Spleen (tissue), 13 donors: Measurements from ENCODE around the gene ERCC1. TPM values are rescaled to one million over a fixed set of nuclear protein-coding genes. Genes with fewer than 3 reads are reported as not detected.

Experiments used
- DNase-seq: peaks from one replicate; pipeline ENCODE4 v3.0.0-alpha.2; 2020
- H3K27ac ChIP-seq, 8 donors: fragments of 200-600 bp; sonication (generic) in 7 of 8; 1 replicate in 4 of 8; 2 replicates in 4 of 8; pipeline versions ENCODE4 v1.5.0 to v1.8.0; 2016 to 2021; ENCODE audit warnings: inconsistent platforms in 4 of 8, mild to moderate bottlenecking in 4 of 8, moderate library complexity in 1 of 8
- H3K27me3 ChIP-seq, 7 donors: fragments of 200-600 bp; sonication (generic) in 6 of 7; replicated peaks in 1 of 7; 1 replicate in 4 of 7; 2 replicates in 3 of 7; pipeline versions ENCODE4 v1.5.0 to v1.8.0; 2016 to 2021; ENCODE audit warnings: inconsistent platforms in 3 of 7, mild to moderate bottlenecking in 1 of 7
- H3K36me3 ChIP-seq, 6 donors: fragments of 200-600 bp; sonication (generic) in 5 of 6; 1 replicate in 4 of 6; 2 replicates in 2 of 6; pipeline versions ENCODE4 v1.5.0 to v1.8.0; 2016 to 2021; ENCODE audit warnings: inconsistent platforms in 2 of 6
- H3K4me1 ChIP-seq, 6 donors: fragments of 200-600 bp; sonication (generic) in 5 of 6; 1 replicate in 3 of 6; 2 replicates in 3 of 6; pipeline versions ENCODE4 v1.5.0 to v1.8.0; 2016 to 2021; ENCODE audit warnings: inconsistent platforms in 3 of 6
- H3K4me3 ChIP-seq, 8 donors: fragments of 200-600 bp; sonication (generic) in 7 of 8; 1 replicate in 4 of 8; 2 replicates in 4 of 8; pipeline versions ENCODE4 v1.5.0 to v1.8.0; 2016 to 2021; ENCODE audit warnings: inconsistent platforms in 4 of 8, mild to moderate bottlenecking in 4 of 8, moderate library complexity in 2 of 8
- H3K9me3 ChIP-seq, 8 donors: fragments of 200-600 bp; sonication (generic) in 7 of 8; 1 replicate in 4 of 8; 2 replicates in 4 of 8; pipeline versions ENCODE4 v1.5.0 to v1.8.0; 2016 to 2021; ENCODE audit warnings: inconsistent platforms in 4 of 8
- POLR2A ChIP-seq, 3 donors: fragments of 450-650 bp; IDR thresholded peaks; one replicate each; pipeline ENCODE4 v1.5.1; 2017; ENCODE audit warnings: antibody characterized with exemption in 3 of 3, mild to moderate bottlenecking in 1 of 3
- POLR2AphosphoS5 ChIP-seq, 3 donors: sonication (generic); formaldehyde crosslinking; IDR thresholded peaks; one replicate each; pipeline ENCODE4 v1.5.1; 2017; ENCODE audit warnings: antibody characterized with exemption in 3 of 3
- WGBS, 5 donors: extraction: QIAGEN DNeasy Blood & Tissue Kit in 3 of 5; methylation state at CpG; one replicate each; pipeline versions ENCODE4 v1.1.5 to v1.1.7; 2013 to 2018; 5-methylcytosine and 5-hydroxymethylcytosine counted together
- intact Hi-C: fragments of 100-400 bp; cut with DNase I; formaldehyde crosslinking; loops from one replicate; pipeline ENCODE4 v1.15.0; 2023; ENCODE audit warnings: low total_unique reads
- long read RNA-seq, 2 donors: transcript quantifications; one replicate each; lab custom pipeline, GENCODE V29; 2026
- polyA plus RNA-seq, 3 donors: library from polyadenylated mRNA; stranded (reverse); fragments of 200-250 nt; gene quantifications; one replicate each; pipeline ENCODE4 v1.2.1, GENCODE V29; 2013
- total RNA-seq, 7 donors: library from RNA; depleted of rRNA in 3 of 7; stranded (reverse); fragments of >200 nt in 3 of 7; fragmentation: NEBNext Ultra II Directional in 4 of 7; extraction: Animal tissue kit (Norgen Biotek cat#: 25700) in 4 of 7; gene quantifications; one replicate each; pipeline versions ENCODE4 v1.1.0 to v1.2.1, GENCODE V29; 2016 to 2021
- TF ChIP-seq, protein P1 (sequence below), 11 experiments: fragments of 200-600 bp in 7 of 11; fragments of 450-650 bp in 4 of 11; sonication (generic) in 4 of 11; IDR thresholded peaks in 8 of 11; conservative IDR thresholded peaks in 3 of 11; 1 replicate in 7 of 11; 2 replicates in 4 of 11; pipeline versions ENCODE4 v1.4.0 to v1.8.0; 2016 to 2021; ENCODE audit warnings: antibody characterized with exemption in 11 of 11, inconsistent platforms in 4 of 11, mild to moderate bottlenecking in 1 of 11
- donor health status: healthy with polysubstance abuse.
- donor health status: DM: no; HTN: no; CAD: no; lungs with moderate emphysema.
- donor health status: DM: no; HTN: no; CAD: no.
- donor health status: Bipolar disorder and iron deficiency.
- donor health status: healthy.
- donor health status: DM: no; HTN: no; CAD: no.
- donor health status: DM: yes; HTN: yes; CAD: no.

The ERCC1 gene
- total RNA-seq = 10 to 100 TPM; 47.3 to 69.4 (median 59.7) TPM
- 10 to 100 TPM; 45.3 to 54.6 (median 50.0) TPM for polyA plus RNA-seq
- long read RNA-seq, donor 1, transcript ERCC1-208 (10 exons, 1,453 nt) = minor isoform, 5 of 20 reads
- long read RNA-seq, donor 1, transcript ERCC1-202 (10 exons, 3,828 nt) = major isoform, 11 of 20 reads
- long read RNA-seq, donor 1, partial matches to known transcripts = 0 of 20 reads
- long read RNA-seq, donor 1, other reads (novel, unspliced or antisense) = 0 of 20 reads
- long read RNA-seq, donor 2, transcript ERCC1-208 (10 exons, 1,453 nt) = major isoform, 8 of 25 reads
- long read RNA-seq, donor 2, transcript ERCC1-202 (10 exons, 3,828 nt) = major isoform, 8 of 25 reads
- long read RNA-seq, donor 2, partial matches to known transcripts = 7 of 25 reads
- long read RNA-seq, donor 2, other reads (novel, unspliced or antisense) = 0 of 25 reads

DNA sequence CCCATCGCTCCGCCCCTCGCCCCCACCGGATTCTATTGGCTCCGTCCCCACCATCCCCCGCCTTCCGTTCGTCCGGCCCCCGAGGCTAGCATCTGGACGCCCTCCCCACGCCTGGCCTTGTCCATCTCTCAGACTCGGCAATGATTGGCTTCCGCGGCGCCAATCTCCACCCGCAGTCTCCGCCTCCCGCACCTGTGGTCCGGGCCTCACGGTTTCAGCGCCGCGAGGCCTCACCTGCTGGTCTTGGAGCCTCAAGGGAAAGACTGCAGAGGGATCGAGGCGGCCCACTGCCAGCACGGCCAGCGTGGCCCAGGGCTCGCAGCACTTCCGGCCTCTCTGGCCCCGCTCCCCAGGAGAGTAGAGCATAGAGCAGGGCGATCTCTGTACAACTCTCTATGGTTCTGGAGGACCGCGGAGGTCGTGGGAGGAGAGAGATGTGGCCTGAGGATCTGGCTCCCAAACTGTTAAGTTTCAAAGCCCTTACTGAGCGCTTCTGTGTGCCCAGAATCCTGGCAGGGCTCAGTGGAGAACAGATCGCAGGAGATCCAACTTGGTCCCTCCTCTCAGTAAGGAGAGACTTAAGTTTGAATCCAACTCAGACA, at the start of gene ERCC1:
Gene ERCC1 (minus strand): TSS at position 329 of the 602 bp plus-strand sequence. CDS start 543 bp downstream, outside the sequence.
- H3K4me1 ChIP-seq = peaks cover 27 to 90% (median 71%) of the 10 kb centered on the region in 6 donors
- 0 to 1% (median 1%) methylated on average over 23 to 37 of the region's 37 CpGs for WGBS, 5 donors
- H3K9me3 ChIP-seq = no peaks in the 10 kb centered on the region
- intact Hi-C loops = no loop called here
- DNase-seq = peak; percentile 95
- peaks cover 0 to 19% (median 5%) of the 10 kb centered on the region in 7 donors for H3K27me3 ChIP-seq
- TF ChIP-seq, protein P1, sequence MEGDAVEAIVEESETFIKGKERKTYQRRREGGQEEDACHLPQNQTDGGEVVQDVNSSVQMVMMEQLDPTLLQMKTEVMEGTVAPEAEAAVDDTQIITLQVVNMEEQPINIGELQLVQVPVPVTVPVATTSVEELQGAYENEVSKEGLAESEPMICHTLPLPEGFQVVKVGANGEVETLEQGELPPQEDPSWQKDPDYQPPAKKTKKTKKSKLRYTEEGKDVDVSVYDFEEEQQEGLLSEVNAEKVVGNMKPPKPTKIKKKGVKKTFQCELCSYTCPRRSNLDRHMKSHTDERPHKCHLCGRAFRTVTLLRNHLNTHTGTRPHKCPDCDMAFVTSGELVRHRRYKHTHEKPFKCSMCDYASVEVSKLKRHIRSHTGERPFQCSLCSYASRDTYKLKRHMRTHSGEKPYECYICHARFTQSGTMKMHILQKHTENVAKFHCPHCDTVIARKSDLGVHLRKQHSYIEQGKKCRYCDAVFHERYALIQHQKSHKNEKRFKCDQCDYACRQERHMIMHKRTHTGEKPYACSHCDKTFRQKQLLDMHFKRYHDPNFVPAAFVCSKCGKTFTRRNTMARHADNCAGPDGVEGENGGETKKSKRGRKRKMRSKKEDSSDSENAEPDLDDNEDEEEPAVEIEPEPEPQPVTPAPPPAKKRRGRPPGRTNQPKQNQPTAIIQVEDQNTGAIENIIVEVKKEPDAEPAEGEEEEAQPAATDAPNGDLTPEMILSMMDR (IDR thresholded peaks at IDR 0.05 in 8 of 11, conservative IDR thresholded peaks at IDR 0.05 in 3 of 11) = no peak
- peak; percentile 91 to 93 (median 92) for TF ChIP-seq POLR2AphosphoS5 (IDR thresholded peaks at IDR 0.05)
- peak in 2 of 3 donors; percentile 37 to 47 for TF ChIP-seq POLR2A (IDR thresholded peaks at IDR 0.05)
- H3K36me3 ChIP-seq = peaks cover 0 to 40% (median 10%) of the 10 kb centered on the region in 6 donors
- peak within 1 kb of the TSS; percentile 85 to 95 (median 92) for H3K27ac ChIP-seq
- peak within 1 kb of the TSS; percentile 55 to 80 (median 66) for H3K4me3 ChIP-seq

GRCh38 chr19:45473367-45473681, 49.6 kb upstream of the ERCC1 start:
- H3K27me3 ChIP-seq = peaks cover 0 to 48% (median 16%) of the 10 kb centered on the region in 7 donors
- H3K9me3 ChIP-seq = no peaks in the 10 kb centered on the region
- no peak for TF ChIP-seq POLR2AphosphoS5 (IDR thresholded peaks at IDR 0.05)
- TF ChIP-seq POLR2A (IDR thresholded peaks at IDR 0.05) = no peak
- TF ChIP-seq, protein P1 (IDR thresholded peaks at IDR 0.05 in 8 of 11, conservative IDR thresholded peaks at IDR 0.05 in 3 of 11) = no peak
- H3K4me1 ChIP-seq = peaks cover 16 to 83% (median 47%) of the 10 kb centered on the region in 6 donors
- intact Hi-C loops = no loop called here
- H3K27ac ChIP-seq = no peak overlapping the region
- no peaks in the 10 kb centered on the region for H3K36me3 ChIP-seq
- WGBS, 5 donors = 23 to 42% (median 34%) methylated on average over 5 of the region's 5 CpGs
- no peak for DNase-seq
- no peak overlapping the region for H3K4me3 ChIP-seq

DNA sequence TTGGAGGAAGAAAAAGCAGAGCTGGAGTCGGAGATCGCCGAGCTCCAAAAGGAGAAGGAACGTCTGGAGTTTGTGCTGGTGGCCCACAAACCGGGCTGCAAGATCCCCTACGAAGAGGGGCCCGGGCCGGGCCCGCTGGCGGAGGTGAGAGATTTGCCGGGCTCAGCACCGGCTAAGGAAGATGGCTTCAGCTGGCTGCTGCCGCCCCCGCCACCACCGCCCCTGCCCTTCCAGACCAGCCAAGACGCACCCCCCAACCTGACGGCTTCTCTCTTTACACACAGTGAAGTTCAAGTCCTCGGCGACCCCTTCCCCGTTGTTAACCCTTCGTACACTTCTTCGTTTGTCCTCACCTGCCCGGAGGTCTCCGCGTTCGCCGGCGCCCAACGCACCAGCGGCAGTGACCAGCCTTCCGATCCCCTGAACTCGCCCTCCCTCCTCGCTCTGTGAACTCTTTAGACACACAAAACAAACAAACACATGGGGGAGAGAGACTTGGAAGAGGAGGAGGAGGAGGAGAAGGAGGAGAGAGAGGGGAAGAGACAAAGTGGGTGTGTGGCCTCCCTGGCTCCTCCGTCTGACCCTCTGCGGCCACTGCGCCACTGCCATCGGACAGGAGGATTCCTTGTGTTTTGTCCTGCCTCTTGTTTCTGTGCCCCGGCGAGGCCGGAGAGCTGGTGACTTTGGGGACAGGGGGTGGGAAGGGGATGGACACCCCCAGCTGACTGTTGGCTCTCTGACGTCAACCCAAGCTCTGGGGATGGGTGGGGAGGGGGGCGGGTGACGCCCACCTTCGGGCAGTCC, 49.0 kb upstream of the ERCC1 start:
- H3K4me3 ChIP-seq = peak overlapping the region in 3 of 8 donors; percentile 3 to 34 (median 21)
- H3K9me3 ChIP-seq = no peaks in the 10 kb centered on the region
- intact Hi-C loops = no loop called here
- H3K27ac ChIP-seq = no peak overlapping the region
- 16 to 29% (median 20%) methylated on average over 42 to 44 of the region's 44 CpGs for WGBS, 5 donors
- no peaks in the 10 kb centered on the region for H3K36me3 ChIP-seq
- TF ChIP-seq, protein P1 (IDR thresholded peaks at IDR 0.05 in 8 of 11, conservative IDR thresholded peaks at IDR 0.05 in 3 of 11) = no peak
- TF ChIP-seq POLR2A (IDR thresholded peaks at IDR 0.05) (no peak), POLR2AphosphoS5 (IDR thresholded peaks at IDR 0.05) (no peak)
- H3K27me3 ChIP-seq = peaks cover 0 to 48% (median 16%) of the 10 kb centered on the region in 7 donors
- peak; percentile 80 for DNase-seq
- H3K4me1 ChIP-seq = peaks cover 21 to 83% (median 47%) of the 10 kb centered on the region in 6 donors
